ENCODE measurements around the gene DCAF12.

The DCAF12 gene

DNA sequence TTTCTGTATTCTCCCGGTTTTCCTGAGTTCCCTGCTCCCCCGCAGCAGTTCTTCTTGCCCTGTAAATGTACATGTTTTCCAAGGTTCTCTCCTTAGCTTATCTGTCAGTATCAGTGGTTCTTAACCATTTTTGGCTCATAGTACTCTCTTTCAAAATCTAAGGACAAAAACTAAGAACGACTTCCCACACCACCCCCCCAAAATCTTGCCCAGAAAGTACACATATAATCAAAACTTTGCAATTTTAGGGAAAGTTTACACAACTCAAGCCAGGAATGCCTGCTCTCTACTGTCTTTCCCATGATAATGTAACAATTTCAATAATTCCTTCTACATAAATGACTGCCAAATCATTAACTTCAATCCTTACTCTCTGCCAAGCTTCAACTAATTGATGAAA is 4.5 kb downstream of the DCAF12 start:
- ATAC-seq (ENCODE audit: insufficient read depth, low read depth) (no peak), DNase-seq (no peak)
- H2AFZ ChIP-seq (ENCODE audit: low read depth, low read length): no peak overlapping the region
- H3K27ac ChIP-seq (ENCODE audit: low read length): no peak overlapping the region
- TF ChIP-seq, protein P1, sequence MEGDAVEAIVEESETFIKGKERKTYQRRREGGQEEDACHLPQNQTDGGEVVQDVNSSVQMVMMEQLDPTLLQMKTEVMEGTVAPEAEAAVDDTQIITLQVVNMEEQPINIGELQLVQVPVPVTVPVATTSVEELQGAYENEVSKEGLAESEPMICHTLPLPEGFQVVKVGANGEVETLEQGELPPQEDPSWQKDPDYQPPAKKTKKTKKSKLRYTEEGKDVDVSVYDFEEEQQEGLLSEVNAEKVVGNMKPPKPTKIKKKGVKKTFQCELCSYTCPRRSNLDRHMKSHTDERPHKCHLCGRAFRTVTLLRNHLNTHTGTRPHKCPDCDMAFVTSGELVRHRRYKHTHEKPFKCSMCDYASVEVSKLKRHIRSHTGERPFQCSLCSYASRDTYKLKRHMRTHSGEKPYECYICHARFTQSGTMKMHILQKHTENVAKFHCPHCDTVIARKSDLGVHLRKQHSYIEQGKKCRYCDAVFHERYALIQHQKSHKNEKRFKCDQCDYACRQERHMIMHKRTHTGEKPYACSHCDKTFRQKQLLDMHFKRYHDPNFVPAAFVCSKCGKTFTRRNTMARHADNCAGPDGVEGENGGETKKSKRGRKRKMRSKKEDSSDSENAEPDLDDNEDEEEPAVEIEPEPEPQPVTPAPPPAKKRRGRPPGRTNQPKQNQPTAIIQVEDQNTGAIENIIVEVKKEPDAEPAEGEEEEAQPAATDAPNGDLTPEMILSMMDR (IDR thresholded peaks at IDR 0.05; ENCODE audit: borderline replicate concordance, extremely low read depth, low read length, poor library complexity, severe bottlenecking): no peak
- no peak for TF ChIP-seq EZH2 (IDR thresholded peaks at IDR 0.05; ENCODE audit: borderline replicate concordance, low read depth, low read length, severe bottlenecking)
- H3K4me1 ChIP-seq (ENCODE audit: insufficient read depth, low read length): peaks cover 30% of the 10 kb centered on the region
- no peaks in the 10 kb centered on the region for H3K9me3 ChIP-seq (ENCODE audit: insufficient read depth, low read length, severe bottlenecking)
- H3K4me3 ChIP-seq (ENCODE audit: low read depth in 1 of 2, low read length in 2 of 2): no peak overlapping the region
- H3K4me2 ChIP-seq (ENCODE audit: insufficient read depth, low read length): no peak overlapping the region
- no peaks in the 10 kb centered on the region for H3K27me3 ChIP-seq (ENCODE audit: insufficient read depth, low read length, poor library complexity)
- H3K79me2 ChIP-seq (ENCODE audit: insufficient read depth, low read length): peaks cover 79% of the 10 kb centered on the region
- H4K20me1 ChIP-seq (ENCODE audit: insufficient read depth, low read length): peaks cover 24% of the 10 kb centered on the region
- H3K9ac ChIP-seq (ENCODE audit: low read depth, low read length): no peak overlapping the region
- peaks cover 60% of the 10 kb centered on the region for H3K36me3 ChIP-seq (ENCODE audit: insufficient read depth, low read length)

DNA sequence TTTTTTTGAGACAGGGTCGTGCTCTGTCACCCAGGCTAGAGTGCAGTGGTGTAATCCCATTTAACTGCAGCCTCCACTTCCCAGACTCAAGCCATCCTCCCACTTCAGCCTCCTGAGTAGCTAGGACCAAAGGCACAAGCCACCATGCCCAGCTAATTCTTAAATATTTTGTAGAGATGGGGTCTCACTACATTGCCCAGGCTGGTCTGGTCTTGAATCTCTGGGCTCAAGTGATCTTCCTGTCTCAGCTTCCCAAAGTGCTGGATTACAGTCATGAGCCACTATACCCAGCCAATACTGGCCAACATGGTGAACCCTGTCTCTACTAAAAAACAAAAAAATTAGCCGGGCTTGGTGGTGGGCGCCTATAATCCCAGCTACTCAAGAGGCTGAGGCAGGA is 6.8 kb downstream of the DCAF12 start:
- Histone ChIP-seq H2AFZ (ENCODE audit: low read depth, low read length) (no peak overlapping the region), H3K27me3 (ENCODE audit: insufficient read depth, low read length, poor library complexity) (no peaks in the 10 kb centered on the region), H3K9me3 (ENCODE audit: insufficient read depth, low read length, severe bottlenecking) (no peaks in the 10 kb centered on the region), H3K4me1 (ENCODE audit: insufficient read depth, low read length) (peaks cover 19% of the 10 kb centered on the region), H3K27ac (ENCODE audit: low read length) (no peak overlapping the region), H3K4me3 (ENCODE audit: low read depth in 1 of 2, low read length in 2 of 2) (no peak overlapping the region), H3K4me2 (ENCODE audit: insufficient read depth, low read length) (no peak overlapping the region), H4K20me1 (ENCODE audit: insufficient read depth, low read length) (peaks cover 11% of the 10 kb centered on the region; the same call in 1 of the 2 replicates), H3K9ac (ENCODE audit: low read depth, low read length) (no peak overlapping the region), H3K36me3 (ENCODE audit: insufficient read depth, low read length) (peaks cover 55% of the 10 kb centered on the region), H3K79me2 (ENCODE audit: insufficient read depth, low read length) (peaks cover 78% of the 10 kb centered on the region)
- DNase-seq: no peak
- TF ChIP-seq EZH2 (IDR thresholded peaks at IDR 0.05; ENCODE audit: borderline replicate concordance, low read depth, low read length, severe bottlenecking): no peak
- TF ChIP-seq, protein P1 (IDR thresholded peaks at IDR 0.05; ENCODE audit: borderline replicate concordance, extremely low read depth, low read length, poor library complexity, severe bottlenecking): no peak
- ATAC-seq (ENCODE audit: insufficient read depth, low read depth): no peak

DNA sequence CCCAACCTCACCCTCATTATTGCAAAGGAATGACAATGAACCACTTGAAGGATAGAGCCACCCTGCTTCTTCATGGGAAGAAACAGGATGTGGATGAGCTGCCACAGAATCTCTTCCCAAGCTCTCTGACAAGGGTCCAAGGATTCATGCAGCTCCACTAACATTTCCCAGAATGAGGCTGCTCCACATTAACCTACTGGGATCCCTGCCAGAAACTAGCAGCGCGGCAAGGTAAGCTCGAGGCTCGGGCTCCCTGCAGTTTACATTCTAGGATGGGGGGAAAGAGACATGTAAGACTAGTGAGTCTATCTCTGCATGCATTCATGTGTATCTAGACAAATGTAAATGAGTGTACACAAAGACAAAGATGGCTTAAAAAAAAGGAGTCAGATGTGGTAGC is 12.1 kb downstream of the DCAF12 start:
- Histone ChIP-seq H3K79me2 (ENCODE audit: insufficient read depth, low read length) (peaks cover 64% of the 10 kb centered on the region), H4K20me1 (ENCODE audit: insufficient read depth, low read length) (peaks cover 8% of the 10 kb centered on the region)

More for the DNA sequence above, 12.1 kb downstream of the DCAF12 start:
- Histone ChIP-seq H3K9me3 (ENCODE audit: insufficient read depth, low read length, severe bottlenecking) (no peaks in the 10 kb centered on the region), H3K27me3 (ENCODE audit: insufficient read depth, low read length, poor library complexity) (no peaks in the 10 kb centered on the region), H3K36me3 (ENCODE audit: insufficient read depth, low read length) (peaks cover 40% of the 10 kb centered on the region), H3K9ac (ENCODE audit: low read depth, low read length) (no peak overlapping the region), H3K4me1 (ENCODE audit: insufficient read depth, low read length) (no peaks in the 10 kb centered on the region), H3K27ac (ENCODE audit: low read length) (no peak overlapping the region), H2AFZ (ENCODE audit: low read depth, low read length) (no peak overlapping the region), H3K4me3 (ENCODE audit: low read depth in 1 of 2, low read length in 2 of 2) (no peak overlapping the region), H3K4me2 (ENCODE audit: insufficient read depth, low read length) (no peak overlapping the region)
- DNase-seq: no peak
- TF ChIP-seq, protein P1 (IDR thresholded peaks at IDR 0.05; ENCODE audit: borderline replicate concordance, extremely low read depth, low read length, poor library complexity, severe bottlenecking): no peak
- TF ChIP-seq EZH2 (IDR thresholded peaks at IDR 0.05; ENCODE audit: borderline replicate concordance, low read depth, low read length, severe bottlenecking): no peak
- no peak for ATAC-seq (ENCODE audit: insufficient read depth, low read depth)
